GM18870 (cell line): ENCODE results near the gene NCKAP5.
"Not testable (repeated sequence)": the region's sequence is repeated elsewhere in the genome, so short reads cannot be mapped to it uniquely, and the experiment has no call there.

Experiments used
- ATAC-seq: cut with Tn5 transposase; IDR thresholded peaks from one replicate; pipeline ENCODE4 v1.9.1; 2021; ENCODE audit warnings: moderate library complexity; ENCODE audit not compliant: unreplicated experiment

Gene NCKAP5

GRCh38 chr2:133240491-133241223 is 327.6 kb downstream of the NCKAP5 start:
- ATAC-seq = no peak

GRCh38 chr2:133235968-133236367 is 332.3 kb downstream of the NCKAP5 start:
- no peak for ATAC-seq

- ATAC-seq = no peak
Observed at GRCh38 chr2:133232556-133232955, 335.7 kb downstream of the NCKAP5 start.

- ATAC-seq = no peak
Observed at GRCh38 chr2:133231264-133231663, 337.0 kb downstream of the NCKAP5 start.

GRCh38 chr2:133229974-133230373 is 338.3 kb downstream of the NCKAP5 start:
- ATAC-seq = no peak

GRCh38 chr2:133223226-133223625 is 345.0 kb downstream of the NCKAP5 start:
- ATAC-seq = no peak

- ATAC-seq = no peak
Observed at GRCh38 chr2:133221398-133221797, 346.9 kb downstream of the NCKAP5 start.

- ATAC-seq = no peak
Observed at GRCh38 chr2:133218204-133218603, 350.1 kb downstream of the NCKAP5 start.

- no peak for ATAC-seq
Observed at GRCh38 chr2:133215477-133215876, 352.8 kb downstream of the NCKAP5 start.

- ATAC-seq = no peak
Observed at GRCh38 chr2:133213651-133214050, 354.6 kb downstream of the NCKAP5 start.

- ATAC-seq = no peak
Observed at GRCh38 chr2:133209325-133209724, 358.9 kb downstream of the NCKAP5 start.

GRCh38 chr2:133206666-133207065 is 361.6 kb downstream of the NCKAP5 start:
- ATAC-seq = not testable (repeated sequence)

- ATAC-seq = no peak
Observed at GRCh38 chr2:133204421-133204820, 363.8 kb downstream of the NCKAP5 start.

- no peak for ATAC-seq
Observed at GRCh38 chr2:133200684-133201421, 367.4 kb downstream of the NCKAP5 start.

GRCh38 chr2:133198678-133199077 is 369.6 kb downstream of the NCKAP5 start:
- no peak for ATAC-seq

GRCh38 chr2:133197156-133197555 is 371.1 kb downstream of the NCKAP5 start:
- ATAC-seq = no peak

GRCh38 chr2:133194777-133195335 is 373.4 kb downstream of the NCKAP5 start:
- no peak for ATAC-seq

- no peak for ATAC-seq
Observed at GRCh38 chr2:133194362-133194655, 374.0 kb downstream of the NCKAP5 start.

GRCh38 chr2:133193544-133194361 is 374.5 kb downstream of the NCKAP5 start:
- ATAC-seq = no peak

GRCh38 chr2:133192028-133192427 is 376.2 kb downstream of the NCKAP5 start:
- no peak for ATAC-seq

- ATAC-seq = no peak
Observed at GRCh38 chr2:133177196-133177595, 391.1 kb downstream of the NCKAP5 start.
